WI38 (cell line): Measurements from ENCODE around the gene IFNL2.
"Not testable (repeated sequence)": the region's sequence is repeated elsewhere in the genome, so short reads cannot be mapped to it uniquely, and the experiment has no call there.

ENCODE experiments used
- H3K4me3 ChIP-seq: 2 replicates; pipeline ENCODE4 v1.5.1; 2011; ENCODE audit warnings: low read depth, mild to moderate bottlenecking, control low read depth, low read length
- CTCF ChIP-seq: IDR thresholded peaks from 2 replicates; pipeline ENCODE4 v1.5.1; 2012; ENCODE audit warnings: low read depth, mild to moderate bottlenecking, control low read depth, low read length

IFNL2 gene

GRCh38 chr19:39270036-39270871, 2.1 kb downstream of the IFNL2 start:
- TF ChIP-seq CTCF = no peak

GRCh38 chr19:39273859-39274258, 5.7 kb downstream of the IFNL2 start:
- not testable (repeated sequence) for H3K4me3 ChIP-seq

More at GRCh38 chr19:39270036-39270871, 2.1 kb downstream of the IFNL2 start:
- no peak overlapping the region for H3K4me3 ChIP-seq

GRCh38 chr19:39275578-39275977, 7.4 kb downstream of the IFNL2 start:
- no peak for TF ChIP-seq CTCF
- H3K4me3 ChIP-seq = no peak overlapping the region

GRCh38 chr19:39276740-39277139, 8.5 kb downstream of the IFNL2 start:
- no peak for TF ChIP-seq CTCF
- no peak overlapping the region for H3K4me3 ChIP-seq

GRCh38 chr19:39277598-39277997, 9.4 kb downstream of the IFNL2 start:
- no peak for TF ChIP-seq CTCF
- no peak overlapping the region for H3K4me3 ChIP-seq

- H3K4me3 ChIP-seq = no peak overlapping the region
- no peak for TF ChIP-seq CTCF
These were observed 13.8 kb downstream of the IFNL2 start for GRCh38 chr19:39282021-39282420.

- no peak overlapping the region for H3K4me3 ChIP-seq
- TF ChIP-seq CTCF = no peak
These were observed 15.8 kb downstream of the IFNL2 start for GRCh38 chr19:39284032-39284431.

GRCh38 chr19:39293394-39293793, 25.2 kb downstream of the IFNL2 start:
- no peak overlapping the region for H3K4me3 ChIP-seq
- no peak for TF ChIP-seq CTCF
